Central memory CD4-positive, alpha-beta T cell (primary cell): ENCODE results near the gene PPP1R18.
"Not testable (repeated sequence)": the region's sequence is repeated elsewhere in the genome, so short reads cannot be mapped to it uniquely, and the experiment has no call there.

ENCODE experiments used
- DNase-seq: peaks from one replicate; pipeline ENCODE4 v3.0.0; 2022

The PPP1R18 gene

DNA sequence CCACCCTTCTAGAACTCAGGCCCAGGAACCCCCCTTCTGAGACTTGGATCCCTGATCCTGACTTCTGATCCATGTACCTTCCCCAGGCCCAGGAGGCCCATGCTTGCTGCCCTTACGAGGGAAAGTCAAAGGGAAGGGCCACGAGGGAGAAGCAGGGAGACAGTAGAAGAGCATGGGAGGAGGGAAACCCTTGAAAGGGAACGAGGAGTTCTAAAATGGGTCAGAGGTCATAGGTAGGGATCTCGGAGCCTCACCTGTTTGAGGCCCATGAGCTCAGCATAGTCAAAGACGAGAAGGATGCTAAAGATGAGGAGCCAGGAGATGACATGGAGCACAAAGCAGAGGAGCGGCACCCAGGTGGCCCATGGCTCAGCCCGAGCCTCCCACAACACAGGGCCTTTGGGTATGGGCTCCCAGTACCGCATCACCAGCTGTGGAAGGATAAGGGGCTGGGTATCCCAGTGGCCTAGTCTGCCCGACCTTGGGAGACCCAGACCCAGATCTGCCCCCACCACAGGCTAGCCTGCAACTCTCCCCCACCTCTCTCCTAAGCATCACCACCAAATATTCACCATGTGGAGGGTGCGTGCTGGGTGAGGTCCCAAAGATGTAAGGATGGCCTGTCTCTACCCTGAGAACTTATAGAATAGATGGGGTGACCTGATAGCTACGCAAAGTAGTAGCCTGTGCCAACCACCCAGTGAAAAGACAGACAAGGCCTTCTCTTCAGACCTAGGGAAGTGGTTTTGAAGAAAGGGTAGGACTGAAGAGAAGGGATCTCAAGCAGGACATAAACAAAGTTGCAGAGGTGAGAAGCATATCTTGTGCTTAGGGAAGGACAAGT lies 2.8 kb upstream of the PPP1R18 start:
- DNase-seq: no peak

DNA sequence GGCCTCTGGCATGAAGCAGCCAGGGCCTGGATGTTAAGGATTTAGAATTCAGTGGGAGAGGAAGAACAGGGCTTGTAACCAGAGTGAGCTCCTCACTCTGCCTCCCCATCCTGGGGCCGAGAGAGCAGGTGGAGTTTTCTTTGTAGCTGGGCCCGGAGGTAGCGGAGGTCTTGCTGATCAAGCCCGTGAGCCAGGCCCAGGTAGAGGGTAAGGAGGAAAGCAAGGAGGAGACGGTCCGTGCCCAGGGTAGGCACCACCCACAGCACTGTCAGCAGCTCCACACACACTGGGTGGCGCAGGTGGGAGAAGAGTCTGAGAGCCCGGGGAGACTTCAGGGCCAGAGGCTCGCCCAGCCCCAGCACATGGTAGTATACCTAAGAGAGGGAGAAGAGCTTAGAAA lies 2.1 kb upstream of the PPP1R18 start:
- no peak for DNase-seq

DNA sequence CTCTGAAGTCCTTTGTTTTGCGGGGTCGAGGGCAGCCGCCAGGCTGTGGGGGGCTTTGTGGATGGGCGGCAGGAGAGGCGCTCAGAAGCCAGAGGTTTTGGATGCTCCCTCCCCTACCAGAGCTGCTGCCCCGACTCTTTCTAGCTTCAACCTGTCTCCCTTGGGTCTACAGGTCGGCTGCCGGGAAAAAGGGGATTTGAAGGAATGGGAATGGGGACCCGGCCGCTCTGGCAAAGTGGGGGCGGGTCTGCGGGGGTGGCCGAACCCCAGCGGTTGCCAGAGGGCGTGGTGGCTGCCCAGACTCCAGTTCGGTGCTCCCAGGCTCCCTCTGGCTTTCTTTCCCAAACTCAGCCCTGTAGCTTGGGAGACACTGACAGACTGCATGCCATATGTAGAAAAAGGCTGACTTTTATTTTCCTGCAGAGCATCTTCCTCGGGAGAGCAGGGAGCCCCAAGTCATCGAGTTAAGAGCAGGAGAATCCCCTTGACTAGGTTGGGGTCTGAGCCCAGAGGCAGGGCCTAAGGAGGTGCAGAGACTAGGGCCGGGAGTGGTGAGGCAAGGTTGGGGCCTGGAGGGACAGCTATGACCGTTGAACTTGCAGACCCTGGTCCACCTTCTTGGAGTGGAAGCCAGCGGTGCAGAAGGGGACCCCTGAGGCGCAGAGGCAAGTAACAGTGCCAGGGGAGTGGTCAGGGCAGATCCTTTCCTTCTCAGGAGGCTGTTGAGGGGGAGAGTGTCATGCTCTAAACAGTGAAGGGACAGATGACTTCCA lies 1.4 kb upstream of the PPP1R18 start:
- DNase-seq: no peak

DNA sequence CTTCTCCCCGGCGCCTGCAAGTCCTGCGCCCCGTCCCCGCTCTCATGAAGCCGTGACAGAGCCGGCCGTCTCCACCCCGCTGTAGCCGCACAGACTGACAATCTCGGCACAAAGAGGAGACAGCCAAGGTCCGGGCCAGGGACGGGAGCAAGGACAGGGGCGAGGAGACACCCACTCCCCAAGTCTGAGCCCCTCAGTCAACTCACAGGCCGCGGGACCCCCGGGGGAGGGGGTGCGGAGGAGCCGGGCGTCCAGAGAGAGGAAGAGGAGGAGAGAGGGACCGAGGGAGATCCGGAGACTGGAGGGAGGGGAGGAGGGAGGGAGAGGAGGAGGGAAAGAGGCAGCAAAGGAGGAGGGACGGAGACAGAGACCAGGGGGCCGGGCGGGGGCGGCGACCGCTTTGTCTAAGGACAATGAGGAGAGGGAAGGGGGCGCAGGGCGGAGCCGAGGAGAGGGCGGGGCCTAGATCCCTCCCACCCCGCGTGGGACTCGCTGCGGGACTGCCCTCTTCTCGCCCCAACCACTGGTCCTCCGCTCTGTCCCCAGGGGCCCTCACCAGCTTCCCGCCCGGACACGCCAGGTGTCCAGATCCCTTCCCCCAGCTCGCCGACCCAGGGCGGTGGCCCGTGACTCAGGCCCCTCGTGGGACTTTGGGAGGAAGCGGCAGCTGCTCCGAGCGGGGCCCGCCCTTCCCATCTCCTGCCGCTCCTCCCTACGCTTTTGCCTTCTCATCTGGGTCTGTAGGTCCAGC lies 638 bp upstream of the PPP1R18 start:
- DNase-seq: peak; percentile 49

DNA sequence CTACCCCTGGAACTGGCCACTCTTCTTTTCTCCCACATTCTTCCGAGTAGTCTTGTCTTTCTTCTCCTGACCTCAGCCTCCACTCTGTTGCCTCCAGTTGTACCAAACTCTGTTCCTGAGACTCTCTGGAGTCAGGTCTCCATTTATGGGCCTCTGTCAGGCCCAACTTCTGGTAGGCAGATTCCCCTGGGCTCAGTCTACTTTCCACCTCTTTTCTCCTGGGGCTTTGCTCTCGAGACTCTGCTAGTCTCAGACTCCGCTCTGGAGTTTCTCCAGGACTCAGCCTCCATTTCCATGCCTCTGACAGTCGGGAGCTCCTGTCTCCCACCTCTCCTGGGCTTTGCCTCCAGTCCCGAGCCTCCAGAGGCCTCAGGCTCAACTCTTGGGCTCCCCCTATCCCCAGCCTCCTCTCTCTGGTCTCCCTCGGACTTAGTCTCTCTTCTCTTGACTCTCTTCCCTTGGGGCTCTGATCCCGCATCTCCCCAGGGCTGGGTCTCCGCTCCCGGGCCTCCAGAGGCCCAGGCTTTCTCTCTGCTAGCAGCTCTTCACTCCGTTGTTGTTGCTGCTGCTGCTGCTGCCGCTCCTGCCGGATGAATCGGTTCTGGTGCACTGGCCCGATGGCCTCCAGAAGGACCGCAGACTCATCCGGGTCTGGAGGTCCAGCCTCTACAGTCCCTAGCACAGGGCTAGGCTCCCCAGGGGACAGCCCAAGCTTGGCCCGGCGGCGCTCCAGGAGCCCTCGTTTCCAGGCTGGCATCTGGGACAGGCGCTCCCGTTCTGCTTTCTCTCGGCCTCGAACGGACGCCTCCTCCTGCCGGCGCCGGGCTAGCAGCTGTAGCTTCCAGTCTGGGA lies 1.1 kb downstream of the PPP1R18 start:
- no peak for DNase-seq

DNA sequence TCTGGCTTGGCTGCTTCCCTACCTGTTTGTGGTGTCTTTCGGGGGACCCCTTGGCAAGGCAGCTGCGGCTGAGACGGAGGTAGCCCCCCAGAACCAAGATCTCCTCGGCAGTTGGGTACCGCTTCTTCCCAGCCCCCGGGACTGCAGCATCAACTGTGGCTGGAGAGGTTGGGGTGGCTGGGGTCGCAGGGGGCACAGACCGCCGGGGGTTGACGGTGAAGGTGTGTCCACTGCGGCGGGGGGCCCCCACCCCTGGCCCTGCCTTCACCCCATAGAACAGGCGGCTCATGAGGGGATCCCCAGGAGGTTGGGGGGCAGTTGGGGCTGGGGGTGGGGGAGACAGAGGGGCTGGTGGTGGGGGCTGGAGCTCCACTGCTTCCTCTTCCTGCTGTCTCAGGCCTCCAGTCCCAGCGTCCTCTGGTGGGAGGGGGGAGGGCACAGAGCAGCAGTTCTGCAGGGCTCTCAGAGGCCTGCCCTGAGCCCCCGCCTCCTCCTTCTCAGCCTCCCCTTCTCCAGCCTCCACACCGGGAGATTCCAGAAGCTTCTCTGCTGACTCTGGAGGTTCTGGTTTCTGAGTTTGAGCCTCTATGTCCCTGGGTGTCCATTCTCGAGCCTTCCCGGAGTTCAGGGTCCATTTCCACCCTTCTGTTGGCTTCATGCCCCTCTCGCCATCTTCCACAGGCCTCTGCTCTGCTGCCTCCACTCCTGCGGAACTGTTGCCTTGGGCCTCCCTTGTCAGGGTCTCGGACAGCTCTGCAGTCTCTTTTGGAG lies 1.9 kb downstream of the PPP1R18 start:
- peak; percentile 33 for DNase-seq

DNA sequence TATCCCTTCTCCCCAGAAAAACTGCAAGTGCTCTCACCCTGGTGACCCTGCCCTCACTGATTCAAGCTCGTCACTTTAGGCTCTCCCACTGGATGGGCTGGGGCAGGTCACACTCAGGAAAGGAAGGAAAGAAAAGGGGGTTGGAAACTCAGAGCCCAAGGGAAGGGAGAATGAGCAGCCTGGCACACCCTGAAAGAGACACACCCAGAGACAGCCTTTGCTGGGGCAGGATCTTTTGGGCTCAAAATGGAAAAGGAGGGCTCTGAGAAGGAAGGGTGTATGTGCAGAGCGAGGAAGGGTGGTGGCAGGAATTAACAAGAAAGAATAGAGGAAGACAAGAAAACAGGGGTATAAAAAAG lies 2.5 kb downstream of the PPP1R18 start:
- DNase-seq: no peak

DNA sequence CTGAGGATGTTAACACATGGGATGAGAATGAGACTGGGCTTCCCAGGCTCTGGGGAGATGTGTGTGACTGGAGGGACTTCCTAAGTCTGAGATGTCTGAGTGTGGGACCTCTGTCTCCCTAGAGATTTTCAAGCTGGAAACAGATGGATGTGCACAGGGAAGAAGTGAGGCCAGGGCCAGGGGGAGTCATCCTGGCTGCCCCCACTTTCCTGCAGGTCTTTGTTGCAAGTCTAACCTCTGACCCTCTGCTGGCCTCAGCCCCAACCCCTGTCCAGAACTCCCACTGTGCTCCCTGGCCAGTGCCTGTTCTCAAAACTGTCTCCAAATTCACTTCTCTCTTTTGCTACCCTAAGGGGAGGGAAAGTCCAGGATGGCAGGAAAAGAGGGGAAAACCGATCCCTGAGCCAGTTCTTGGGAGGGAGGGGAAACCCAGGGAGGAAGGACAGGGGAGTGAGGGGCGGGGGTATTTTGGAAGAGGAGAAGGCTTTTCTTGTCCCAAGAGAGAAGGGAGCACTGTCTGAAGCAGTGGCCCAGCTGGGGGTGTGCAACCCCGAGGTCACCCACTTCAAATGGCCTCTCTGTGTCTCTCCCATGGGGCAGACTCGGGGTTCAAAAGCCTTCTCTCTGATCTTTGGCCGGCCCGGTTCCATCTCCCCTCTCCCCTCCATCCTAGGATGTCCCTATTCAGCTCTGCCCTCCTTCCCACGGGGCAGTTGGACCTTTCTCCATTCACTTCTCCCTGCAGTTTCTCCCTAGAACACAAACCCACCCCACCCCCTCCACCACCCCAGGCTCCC lies 3.1 kb downstream of the PPP1R18 start:
- no peak for DNase-seq

DNA sequence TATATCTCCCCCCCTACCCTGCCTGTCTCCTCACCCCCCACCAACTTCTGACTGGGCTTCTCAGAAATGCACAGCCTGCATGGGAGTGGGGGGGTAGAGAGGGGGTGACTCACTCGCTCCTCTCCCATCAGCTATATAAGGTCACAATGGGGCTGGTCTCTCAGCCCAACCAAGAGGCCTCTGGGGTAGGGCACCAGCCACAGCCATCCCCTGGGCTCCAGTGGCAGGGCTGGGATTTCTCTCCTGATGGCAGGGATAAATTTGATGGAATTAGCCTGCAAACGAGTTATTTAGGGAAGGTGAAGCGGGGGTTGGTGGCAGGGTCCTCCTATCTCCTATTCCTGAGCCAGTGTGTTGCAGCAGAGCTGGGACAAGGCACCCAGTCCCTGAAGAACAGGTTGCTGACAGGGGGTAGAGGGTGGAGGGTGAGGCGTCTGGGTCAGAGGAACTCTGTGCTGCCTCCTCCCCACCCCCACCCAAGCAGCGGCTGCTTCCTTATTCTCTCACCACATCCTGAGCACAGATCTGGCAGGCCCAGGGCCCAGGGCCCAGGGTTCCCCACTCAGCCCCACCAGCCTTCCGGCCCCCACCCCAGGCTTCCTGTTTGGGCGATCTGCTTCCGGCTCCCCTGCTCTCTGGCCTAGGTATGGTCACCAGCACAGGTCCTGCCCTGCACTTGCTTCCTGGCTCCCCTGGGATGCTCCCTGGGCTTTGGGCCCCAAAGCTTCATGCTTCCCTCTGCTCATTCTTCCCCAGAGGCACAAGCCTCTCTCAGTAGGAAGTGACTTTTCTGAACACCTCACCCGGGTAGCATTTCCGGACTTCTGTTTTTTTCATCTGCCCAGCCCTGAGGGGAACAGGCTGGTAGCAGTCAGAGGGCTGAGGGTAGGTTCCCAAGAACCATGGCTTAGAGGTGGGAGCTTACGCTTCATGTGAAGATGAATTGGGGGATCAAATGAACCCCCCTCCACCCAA lies 4.0 kb downstream of the PPP1R18 start:
- peak; percentile 91 for DNase-seq

DNA sequence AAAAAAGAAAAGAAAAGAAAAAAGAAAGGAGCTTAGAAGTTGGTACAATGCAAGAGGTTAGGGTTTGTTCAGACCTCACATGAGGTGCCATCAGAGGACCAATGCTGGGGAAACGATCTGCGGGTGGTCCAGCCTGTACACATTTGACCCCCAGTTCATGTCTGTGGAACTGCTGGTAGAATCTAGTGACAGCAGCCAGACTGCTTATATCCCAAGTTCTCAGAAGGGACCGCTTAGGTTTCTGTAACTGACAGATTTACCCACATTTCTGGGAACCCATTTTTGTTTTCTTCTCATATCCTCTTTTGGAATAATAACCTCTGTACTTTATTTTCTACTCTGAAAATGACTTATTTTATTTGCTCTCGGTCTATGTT lies 4.7 kb downstream of the PPP1R18 start:
- DNase-seq: no peak

DNA sequence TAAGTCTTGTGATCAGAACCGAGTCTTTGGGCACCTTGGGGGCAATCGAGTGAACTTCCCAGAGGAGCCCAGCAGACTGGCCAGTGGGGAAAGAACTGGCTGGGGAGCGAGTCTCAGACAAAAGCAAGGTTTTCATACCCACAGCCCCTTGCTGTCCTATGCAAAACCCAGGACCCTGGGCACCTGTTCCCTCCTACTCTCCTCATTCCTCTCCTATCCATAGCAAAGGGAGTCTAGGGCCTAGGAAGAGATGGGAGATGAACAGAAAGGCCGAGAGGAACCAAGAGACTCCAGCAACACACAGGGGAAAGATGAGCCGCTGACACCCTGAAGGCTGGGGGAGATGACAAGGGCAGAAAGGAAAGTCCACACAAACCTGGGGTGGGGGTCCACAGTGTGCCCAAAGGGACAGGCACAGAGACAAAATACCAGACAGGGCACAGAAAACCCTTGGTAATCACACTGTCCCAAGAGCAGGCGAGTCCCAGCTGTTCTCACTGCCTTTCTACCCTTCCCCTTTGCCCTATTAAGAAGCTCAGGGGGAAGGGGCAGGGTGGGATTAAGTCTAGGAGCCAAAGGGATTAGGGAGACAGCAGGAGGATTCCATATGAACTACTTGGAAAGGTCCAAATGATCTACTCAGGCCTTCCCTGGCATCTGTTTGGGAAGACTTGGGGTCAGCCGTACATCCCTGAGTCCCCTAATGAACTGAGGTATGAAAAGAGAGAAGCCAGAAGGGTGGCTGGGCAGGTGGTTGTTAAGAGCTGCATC lies 6.5 kb downstream of the PPP1R18 start:
- no peak for DNase-seq

DNA sequence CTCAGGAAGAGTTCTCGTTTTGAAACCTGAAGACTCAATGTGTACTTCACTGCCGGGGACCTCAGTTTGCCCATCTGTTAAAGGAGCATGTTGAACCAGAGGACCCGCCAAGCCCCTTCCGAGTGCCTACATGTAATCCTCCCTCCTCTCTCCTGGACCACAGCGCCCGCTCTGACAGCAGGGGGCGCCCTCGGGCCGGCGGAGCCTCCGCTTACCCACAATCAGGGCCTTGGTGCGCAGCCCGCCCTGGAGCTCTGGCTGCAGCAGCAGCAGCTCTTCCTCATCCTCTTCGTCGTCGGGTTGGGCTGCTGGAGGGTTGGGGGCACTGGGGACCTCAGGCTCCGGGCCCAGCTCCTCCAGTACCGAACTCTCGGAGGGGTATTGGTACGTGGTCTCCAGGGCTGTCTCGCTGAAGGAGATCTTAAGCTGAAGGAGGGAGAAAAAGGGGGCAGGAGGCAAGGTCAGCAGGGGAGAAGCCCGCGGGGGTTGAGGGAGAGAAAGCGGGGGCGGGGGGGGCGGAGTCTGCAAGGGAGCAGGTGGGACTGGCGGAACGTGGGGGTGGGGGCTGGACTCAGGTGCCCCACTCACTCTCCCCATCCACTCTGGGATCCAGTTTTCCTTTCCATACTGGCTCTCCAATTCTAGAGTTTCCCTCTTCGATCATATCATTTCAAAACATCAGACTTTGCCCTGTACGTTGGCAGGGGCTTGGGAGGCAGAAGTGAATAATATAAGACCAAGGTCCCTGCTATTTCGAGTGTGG lies 7.3 kb downstream of the PPP1R18 start:
- DNase-seq: peak; percentile 87

DNA sequence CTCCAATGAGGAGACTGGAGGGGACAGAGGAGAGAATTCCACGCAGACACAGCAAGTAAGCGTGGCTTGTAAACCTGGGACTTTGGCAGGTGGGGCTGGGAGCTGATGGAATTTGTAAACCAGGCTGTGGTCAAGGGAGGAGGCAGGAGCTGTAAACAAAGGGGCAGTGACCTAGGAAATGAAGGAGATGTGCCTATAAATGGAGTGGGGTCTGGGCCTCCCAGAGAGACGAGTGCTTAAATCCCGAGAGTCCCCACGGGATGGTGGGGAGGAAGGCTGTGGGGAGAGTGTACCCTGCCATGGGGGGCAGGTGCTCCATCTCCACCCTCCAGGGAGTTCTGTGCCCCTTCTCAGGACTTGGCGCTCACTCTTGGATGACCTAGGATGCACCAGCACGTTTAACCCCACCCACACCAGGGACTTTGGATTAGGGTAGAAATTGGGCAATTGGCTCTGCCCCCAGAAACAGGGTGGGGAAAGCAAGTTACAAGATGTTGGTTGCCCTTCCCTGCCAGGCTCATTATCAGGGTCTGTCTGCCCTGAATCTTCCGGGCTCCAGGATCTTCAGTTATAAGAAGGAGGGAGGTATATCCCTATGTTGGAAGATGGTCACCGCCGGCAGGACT lies 9.7 kb downstream of the PPP1R18 start:
- no peak for DNase-seq

DNA sequence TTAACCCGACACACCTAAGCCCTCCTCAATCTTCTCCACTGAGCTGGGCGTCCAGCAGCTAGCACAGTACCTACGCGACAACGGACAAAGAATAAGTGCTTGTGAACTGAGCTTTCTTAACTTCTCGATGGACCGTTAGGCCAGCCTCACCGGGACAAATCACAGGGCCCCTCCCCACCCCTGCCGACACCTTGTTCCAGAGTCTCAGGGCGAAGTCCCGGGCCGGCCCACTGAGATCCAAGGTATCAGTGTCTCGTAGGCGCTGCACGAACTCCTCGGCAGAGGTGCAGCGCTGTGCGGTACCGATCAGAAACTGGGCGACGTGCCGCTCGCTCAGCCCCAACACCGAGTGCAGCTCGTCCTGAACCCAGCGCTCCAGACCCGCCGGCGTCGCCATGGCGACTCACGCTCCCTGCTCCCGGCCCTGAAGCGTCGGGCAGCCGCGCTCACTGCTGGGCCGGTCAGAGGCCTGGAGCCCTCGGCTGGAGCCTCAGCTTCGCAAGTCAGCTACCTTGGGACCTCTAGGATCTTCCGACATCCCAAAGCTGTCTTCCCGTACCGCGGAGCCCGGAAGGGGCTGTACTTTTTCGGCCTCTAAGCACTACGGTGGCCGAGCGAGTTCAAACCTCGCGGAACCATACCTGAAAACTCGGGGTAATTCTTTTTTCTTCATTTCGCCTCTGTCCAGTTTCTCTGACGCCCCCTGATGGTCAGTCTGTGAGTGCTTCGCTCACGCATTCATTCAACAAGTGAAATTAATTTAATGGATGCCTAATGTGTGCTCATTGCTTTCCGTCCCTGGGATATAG lies 13.8 kb downstream of the PPP1R18 start, which contains the start of gene DHX16:
Gene DHX16 (minus strand): TSS at position 562 of the 809 bp plus-strand sequence. CDS start 165 bp downstream, at position 397.
- DNase-seq: peak; percentile 84

DNA sequence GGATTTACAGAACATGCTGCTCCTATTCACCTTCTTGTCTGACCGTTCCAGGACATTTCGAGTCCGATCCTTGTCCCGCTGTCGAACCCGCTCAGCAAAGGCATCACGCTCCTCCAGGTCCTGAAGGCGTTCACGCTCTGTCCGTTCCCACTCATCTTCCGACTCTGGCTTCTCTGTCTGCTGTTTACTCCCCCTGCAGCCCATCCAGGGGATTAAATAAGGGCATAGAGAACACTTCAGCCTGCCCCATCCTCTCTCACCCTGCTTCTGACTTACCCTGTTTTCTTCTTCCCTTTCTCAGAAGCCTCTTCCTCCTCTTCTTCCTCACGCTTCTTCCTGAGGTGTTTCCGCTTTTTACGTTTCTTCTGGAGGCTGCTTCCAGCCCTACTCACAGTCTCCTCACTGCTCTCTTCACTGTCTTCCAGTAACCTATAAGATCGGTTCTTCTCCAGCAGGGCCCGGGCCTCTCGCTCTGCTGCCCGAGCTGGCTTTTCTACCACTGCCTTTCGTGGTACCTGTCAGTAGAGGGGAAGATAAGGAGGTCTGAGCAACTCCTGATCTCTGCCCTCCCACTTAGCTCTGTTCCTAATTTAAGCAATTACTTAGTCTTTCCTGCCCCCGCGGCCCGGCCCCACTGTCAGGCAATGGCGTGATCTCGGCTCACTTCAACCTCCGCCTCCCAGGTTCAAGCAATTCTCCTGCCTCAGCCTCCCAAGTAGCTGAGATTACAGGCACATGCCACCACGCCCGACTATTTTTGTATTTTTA lies 15.5 kb downstream of the PPP1R18 start:
- DNase-seq: no peak

DNA sequence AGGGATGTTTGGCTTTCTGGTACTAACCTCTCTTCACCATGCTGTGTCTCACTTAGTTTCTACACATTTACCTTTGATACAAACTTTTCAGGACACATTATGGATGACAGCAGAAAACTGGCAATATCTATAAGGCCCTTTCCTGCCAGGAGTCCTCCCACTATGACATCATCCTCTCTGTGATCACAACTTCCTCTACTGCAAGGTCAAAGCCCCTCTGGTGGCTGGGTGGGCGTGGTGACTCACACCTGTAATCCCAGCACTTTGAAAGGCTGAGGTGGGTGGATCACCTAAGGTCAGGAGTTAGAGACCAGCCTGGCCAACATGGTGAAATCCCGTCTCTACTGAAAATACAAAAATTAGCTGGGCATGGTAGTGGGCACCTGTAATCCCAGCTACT lies 20.1 kb downstream of the PPP1R18 start:
- not testable (repeated sequence) for DNase-seq
